Measurements from ENCODE around the gene ADAMTSL1. TPM values are rescaled to one million over a fixed set of nuclear protein-coding genes. Genes with fewer than 3 reads are reported as not detected.

Gene ADAMTSL1
- total and polyA plus RNA-seq, 9 of the 15 experiments (the other 6 are each of a cell fraction or from before 2014, with no cell fraction given) = 0.01 TPM; not detected in 8

GRCh38 chr9:18666348-18666747, 192.4 kb downstream of the ADAMTSL1 start:
- CTCF ChIA-PET (ENCODE audit: low intra/inter-chr PET ratio) = no interaction called here
- H4K20me1 ChIP-seq (replicated peaks; ENCODE audit: control insufficient read depth, insufficient read depth, low read length) = no peaks in the 10 kb centered on the region
- no TSS peak for BruUV-seq (replicated peaks)
- no peaks in the 10 kb centered on the region for H3K36me3 ChIP-seq (ENCODE audit: control insufficient read depth, insufficient read depth, low read length)
- POLR2A ChIA-PET = no interaction called here
- H2AFZ ChIP-seq (ENCODE audit: low read depth, low read length) = no peak overlapping the region
- no peak for ATAC-seq
- WGBS (ENCODE audit: insufficient coverage, low coverage, missing lambda C conversion rate) = 6% methylated on average over 2 of the region's 2 CpGs
- no peak for TF ChIP-seq PREB (CRISPR knock-in tag; IDR thresholded peaks at IDR 0.05)
- TF ChIP-seq ZNF140 (CRISPR knock-in tag; IDR thresholded peaks at IDR 0.05) = no peak
- TF ChIP-seq PATZ1 (CRISPR knock-in tag; IDR thresholded peaks at IDR 0.05; ENCODE audit: borderline replicate concordance) = no peak
- no peak for TF ChIP-seq PHTF2 (CRISPR knock-in tag; IDR thresholded peaks at IDR 0.05)
- TF ChIP-seq GTF2F1 (IDR thresholded peaks at IDR 0.05; ENCODE audit: low read depth, low read length) = no peak
- TF ChIP-seq ZNF586 (CRISPR knock-in tag; conservative IDR thresholded peaks at IDR 0.05) = no peak
- in situ Hi-C loops (cut with MboI) (no loop called here), intact Hi-C loops (cut with micrococcal nuclease) (no loop called here)
- FAIRE-seq = no peak
- no peak overlapping the region for H3K9ac ChIP-seq (ENCODE audit: insufficient read depth in 1 of 2, low read depth in 2 of 2, low read length in 2 of 2)
- no peaks in the 10 kb centered on the region for H3K79me2 ChIP-seq (ENCODE audit: control insufficient read depth, insufficient read depth, low read length)
- no peaks in the 10 kb centered on the region for H3K9me1 ChIP-seq (ENCODE audit: control insufficient read depth, insufficient read depth, low read length)
- no peaks in the 10 kb centered on the region for H3K9me3 ChIP-seq (replicated peaks; ENCODE audit: control insufficient read depth, insufficient read depth, low read depth, low read length)
- DNase-seq (ENCODE audit: extremely low read depth in 1 of 4, low spot score in 3 of 4) = no peak
- H3K4me2 ChIP-seq (ENCODE audit: insufficient read depth, low read length) = no peak overlapping the region
- no peak overlapping the region for H3K27ac ChIP-seq (ENCODE audit: extremely low read depth, low read depth, low read length)
- no peaks in the 10 kb centered on the region for H3K4me1 ChIP-seq (replicated peaks in 1 of 2; ENCODE audit: control insufficient read depth in 2 of 2, insufficient read depth in 2 of 2, low read length in 2 of 2)
- H3K27me3 ChIP-seq (ENCODE audit: control insufficient read depth in 2 of 2, insufficient read depth in 2 of 2, low read length in 2 of 2) = no peaks in the 10 kb centered on the region
- no peak overlapping the region for H3K4me3 ChIP-seq

Data from K562 (cell line).